ENCODE measurements around the gene HLTF.

HLTF gene

DNA sequence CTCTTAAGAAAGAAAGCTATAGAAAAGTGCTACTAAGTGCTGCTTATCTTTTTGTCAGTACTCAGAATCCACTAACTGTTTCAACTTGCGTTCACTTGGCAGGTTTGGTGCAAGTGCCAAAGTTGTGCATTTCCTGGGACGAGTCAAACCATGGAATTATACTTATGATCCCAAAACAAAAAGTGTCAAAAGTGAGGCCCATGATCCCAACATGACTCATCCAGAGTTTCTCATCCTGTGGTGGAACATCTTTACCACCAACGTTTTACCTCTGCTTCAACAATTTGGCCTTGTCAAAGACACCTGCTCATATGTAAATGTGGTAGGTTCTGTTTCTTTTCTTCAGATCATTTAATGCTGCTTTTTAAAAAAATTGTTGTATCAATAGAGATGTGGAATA lies 62.4 kb downstream of the HLTF start:
- DNase-seq (ENCODE audit: low read depth, low spot score) = no peak
- H3K4me3 ChIP-seq (ENCODE audit: low read length) = no peak overlapping the region

DNA sequence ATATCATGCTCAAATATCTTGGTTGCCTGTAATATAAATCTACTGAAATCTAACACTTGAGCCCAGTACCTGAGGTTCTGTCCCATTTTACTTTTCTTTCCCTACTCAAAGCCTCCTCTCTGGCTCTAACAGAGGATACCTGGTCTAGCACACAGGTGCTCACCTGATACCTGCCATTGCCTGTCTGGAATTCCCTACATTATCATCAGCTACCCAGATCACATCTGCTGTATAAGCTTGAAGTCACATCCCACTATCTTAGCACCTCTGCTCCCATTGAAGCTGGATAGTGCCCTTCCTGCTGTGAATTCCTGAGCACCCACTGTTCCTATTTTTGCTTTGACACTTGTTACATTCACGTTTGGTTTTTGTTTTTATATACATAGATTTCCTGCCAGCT lies 64.5 kb downstream of the HLTF start:
- no peak for DNase-seq (ENCODE audit: low read depth, low spot score)
- H3K4me3 ChIP-seq (ENCODE audit: low read length) = no peak overlapping the region

- no peak for DNase-seq (ENCODE audit: low read depth, low spot score)
- H3K4me3 ChIP-seq (ENCODE audit: low read length) = no peak overlapping the region
Observed at GRCh38 chr3:149020839-149021252, 65.5 kb downstream of the HLTF start.

GRCh38 chr3:149020196-149020838 lies 66.0 kb downstream of the HLTF start:
- no peak for DNase-seq (ENCODE audit: low read depth, low spot score)
- no peak overlapping the region for H3K4me3 ChIP-seq (ENCODE audit: low read length)

DNA sequence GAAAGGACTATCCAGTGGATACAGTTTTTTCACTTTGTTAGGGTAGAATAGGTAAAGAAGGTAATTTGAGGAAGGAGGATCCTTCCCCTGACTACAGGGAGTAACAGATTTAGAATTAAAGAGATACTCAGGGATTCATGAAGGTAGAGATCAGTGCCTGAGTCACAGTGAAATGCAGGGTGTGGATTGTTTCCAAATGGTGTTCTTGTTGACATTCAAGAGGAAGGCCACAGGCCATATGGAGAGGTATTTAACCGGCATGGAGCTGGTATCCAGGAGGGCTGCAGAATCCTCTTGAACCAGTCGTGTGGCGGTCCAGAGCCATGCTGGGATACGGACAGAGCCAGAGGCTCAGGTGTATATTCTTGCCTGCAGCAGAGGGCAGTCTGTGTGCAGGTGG lies 66.8 kb downstream of the HLTF start:
- no peak overlapping the region for H3K4me3 ChIP-seq (ENCODE audit: low read length)
- DNase-seq (ENCODE audit: low read depth, low spot score) = no peak

- no peak for DNase-seq (ENCODE audit: low read depth, low spot score)
- no peak overlapping the region for H3K4me3 ChIP-seq (ENCODE audit: low read length)
Observed at GRCh38 chr3:149018247-149018646, 68.1 kb downstream of the HLTF start.

GRCh38 chr3:149016669-149017541 lies 69.4 kb downstream of the HLTF start:
- DNase-seq (ENCODE audit: low read depth, low spot score) = no peak

GRCh38 chr3:149016242-149016641 lies 70.1 kb downstream of the HLTF start:
- no peak overlapping the region for H3K4me3 ChIP-seq (ENCODE audit: low read length)
- no peak for DNase-seq (ENCODE audit: low read depth, low spot score)

More at GRCh38 chr3:149016669-149017541, 69.4 kb downstream of the HLTF start:
- no peak overlapping the region for H3K4me3 ChIP-seq (ENCODE audit: low read length)

GRCh38 chr3:149015393-149015792 lies 70.9 kb downstream of the HLTF start:
- H3K4me3 ChIP-seq (ENCODE audit: low read length) = no peak overlapping the region
- DNase-seq (ENCODE audit: low read depth, low spot score) = no peak

DNA sequence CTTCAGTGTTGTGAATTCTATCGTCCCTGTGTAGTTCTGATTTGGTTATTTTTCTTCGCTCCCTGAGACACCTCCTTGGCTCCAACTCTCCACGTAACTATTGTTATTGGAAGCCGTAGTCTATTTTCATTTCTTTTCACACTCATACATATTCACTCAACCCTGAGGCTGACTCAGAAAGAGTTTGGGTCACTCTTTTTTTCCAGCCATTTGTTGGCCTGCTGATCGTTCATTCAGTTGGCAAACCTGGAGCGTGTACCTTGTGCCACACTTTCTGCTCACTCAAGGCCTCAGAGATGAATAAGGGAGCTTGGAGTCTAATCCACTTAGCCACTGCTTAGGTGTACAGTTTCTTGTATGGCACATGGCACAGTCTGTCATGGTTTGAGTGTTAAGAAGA lies 72.6 kb downstream of the HLTF start:
- H3K4me3 ChIP-seq (ENCODE audit: low read length) = no peak overlapping the region

DNA sequence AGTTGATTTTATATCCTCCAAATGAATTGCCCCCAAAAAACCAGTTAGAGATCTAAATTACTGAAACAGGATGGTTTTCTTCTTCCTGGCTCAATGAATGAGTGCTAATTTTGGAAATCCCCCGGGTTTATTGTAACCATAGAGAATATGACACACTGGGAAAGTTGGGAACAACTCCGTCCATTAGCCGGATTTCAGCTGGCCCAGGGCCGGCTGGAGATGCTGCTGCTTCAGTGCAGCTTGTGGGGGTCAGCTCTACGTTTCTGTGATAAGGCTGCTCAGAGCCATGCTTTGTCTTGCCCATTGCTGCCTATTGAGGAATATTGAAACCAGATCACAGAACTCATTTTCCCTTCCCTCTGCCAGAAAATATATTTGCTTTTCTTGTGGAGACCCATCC lies 74.7 kb downstream of the HLTF start:
- DNase-seq (ENCODE audit: low read depth, low spot score) = no peak
- H3K4me3 ChIP-seq (ENCODE audit: low read length) = no peak overlapping the region

More for the DNA sequence above, 72.6 kb downstream of the HLTF start:
- no peak for DNase-seq (ENCODE audit: low read depth, low spot score)

GRCh38 chr3:149010966-149011365 lies 75.4 kb downstream of the HLTF start:
- no peak for DNase-seq (ENCODE audit: low read depth, low spot score)
- H3K4me3 ChIP-seq (ENCODE audit: low read length) = no peak overlapping the region

DNA sequence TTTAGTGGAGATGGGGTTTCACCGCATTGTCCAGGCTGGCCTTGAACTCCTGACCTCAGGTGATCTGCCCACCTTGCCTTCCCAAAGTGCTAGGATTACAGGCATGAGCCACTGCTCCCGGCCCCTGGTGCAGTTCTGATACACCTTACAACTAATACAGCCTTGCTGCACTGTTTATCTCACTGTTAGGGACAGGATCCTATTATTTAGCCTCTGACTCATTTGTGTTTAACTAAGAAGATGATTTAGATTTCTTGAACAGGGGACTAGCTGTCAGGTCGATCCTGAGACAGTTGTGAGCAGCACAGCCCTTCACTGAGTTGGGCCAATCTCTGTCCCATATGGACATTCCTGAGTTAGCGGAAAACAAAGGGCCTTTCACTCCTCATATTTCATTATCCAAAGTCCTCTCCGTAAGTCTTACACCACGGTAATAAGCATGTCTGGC lies 75.8 kb downstream of the HLTF start:
- H3K4me3 ChIP-seq (ENCODE audit: low read length) = no peak overlapping the region
- no peak for DNase-seq (ENCODE audit: low read depth, low spot score)

DNA sequence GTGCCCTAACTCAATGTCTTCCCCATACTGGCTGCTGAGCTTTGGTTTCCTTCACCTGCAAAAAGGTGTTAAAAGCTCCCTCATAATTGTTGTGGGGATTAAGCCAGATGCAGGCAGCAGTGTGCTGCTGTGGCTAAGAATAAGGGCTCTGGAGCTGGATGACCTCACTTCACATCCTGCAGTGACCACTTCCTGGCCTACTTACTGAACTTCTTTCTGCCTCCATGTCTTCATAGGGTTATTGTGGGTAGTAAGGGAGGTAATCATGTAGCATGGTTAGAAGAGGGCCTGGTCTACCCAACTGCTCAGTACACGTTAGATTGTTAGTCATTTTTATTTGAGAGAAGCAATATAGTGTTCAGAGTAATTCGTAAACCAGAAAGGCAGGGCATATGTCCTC lies 76.6 kb downstream of the HLTF start:
- peak; percentile 54 for DNase-seq (ENCODE audit: low read depth, low spot score)
- no peak overlapping the region for H3K4me3 ChIP-seq (ENCODE audit: low read length)

- no peak for DNase-seq (ENCODE audit: low read depth, low spot score)
- H3K4me3 ChIP-seq (ENCODE audit: low read length) = no peak overlapping the region
Observed at GRCh38 chr3:149007567-149008257, 78.6 kb downstream of the HLTF start.

DNA sequence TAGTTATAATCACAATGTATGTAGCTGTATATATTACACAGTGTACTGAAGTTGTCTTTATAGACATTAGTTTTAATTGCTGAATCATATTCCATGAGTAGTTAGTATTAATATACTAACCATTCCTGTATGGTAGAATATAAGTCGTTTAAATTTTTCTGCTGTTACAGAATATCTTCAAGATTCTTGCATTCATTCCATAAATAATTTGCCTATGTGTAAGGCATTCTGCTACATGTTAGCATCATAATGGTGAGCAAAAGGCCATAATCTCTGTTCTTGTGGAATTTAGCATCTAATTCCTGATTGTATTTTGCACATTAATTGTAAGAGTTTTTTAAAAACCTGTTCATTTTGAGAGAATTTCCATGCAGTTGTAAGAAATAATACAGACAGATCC lies 80.9 kb downstream of the HLTF start:
- DNase-seq (ENCODE audit: low read depth, low spot score) = no peak
- no peak overlapping the region for H3K4me3 ChIP-seq (ENCODE audit: low read length)

GRCh38 chr3:149004622-149005021 lies 81.7 kb downstream of the HLTF start:
- DNase-seq (ENCODE audit: low read depth, low spot score) = no peak
- H3K4me3 ChIP-seq (ENCODE audit: low read length) = no peak overlapping the region

GRCh38 chr3:149003653-149004305 lies 82.6 kb downstream of the HLTF start:
- DNase-seq (ENCODE audit: low read depth, low spot score) = no peak
- H3K4me3 ChIP-seq (ENCODE audit: low read length) = no peak overlapping the region

- H3K4me3 ChIP-seq (ENCODE audit: low read length) = no peak overlapping the region
- DNase-seq (ENCODE audit: low read depth, low spot score) = no peak
Observed at GRCh38 chr3:149001727-149002126, 84.6 kb downstream of the HLTF start.
